ENCODE measurements around the gene DOP1B.

Gene DOP1B

GRCh38 chr21:36160850-36161178 is 4.2 kb downstream of the DOP1B start:
- no peak overlapping the region for H2AFZ ChIP-seq (ENCODE audit: low read length, unreplicated experiment)
- no peak overlapping the region for H3K27ac ChIP-seq (ENCODE audit: low read depth, low read length)
- H3K4me1 ChIP-seq (ENCODE audit: control insufficient read depth, insufficient read depth, low read length, unreplicated experiment): peaks cover 4% of the 10 kb centered on the region
- no peaks in the 10 kb centered on the region; the same call in 1 of the 2 replicates for H3K27me3 ChIP-seq (ENCODE audit: insufficient read depth, low read length)
- H3K4me3 ChIP-seq (ENCODE audit: low read depth, low read length): no peak overlapping the region
- H3K79me2 ChIP-seq (ENCODE audit: control insufficient read depth, insufficient read depth, low read length, unreplicated experiment): no peaks in the 10 kb centered on the region
- H3K36me3 ChIP-seq (ENCODE audit: insufficient read depth, low read length): no peaks in the 10 kb centered on the region

GRCh38 chr21:36162631-36163030 is 6.0 kb downstream of the DOP1B start:
- H3K4me1 ChIP-seq (ENCODE audit: control insufficient read depth, insufficient read depth, low read length, unreplicated experiment): no peaks in the 10 kb centered on the region
- no peak overlapping the region for H2AFZ ChIP-seq (ENCODE audit: low read length, unreplicated experiment)
- H3K4me3 ChIP-seq (ENCODE audit: low read depth, low read length): no peak overlapping the region
- H3K79me2 ChIP-seq (ENCODE audit: control insufficient read depth, insufficient read depth, low read length, unreplicated experiment): no peaks in the 10 kb centered on the region
- H3K27me3 ChIP-seq (ENCODE audit: insufficient read depth, low read length): no peaks in the 10 kb centered on the region
- H3K36me3 ChIP-seq (ENCODE audit: insufficient read depth, low read length): no peaks in the 10 kb centered on the region
- no peak overlapping the region for H3K27ac ChIP-seq (ENCODE audit: low read depth, low read length)

DNA sequence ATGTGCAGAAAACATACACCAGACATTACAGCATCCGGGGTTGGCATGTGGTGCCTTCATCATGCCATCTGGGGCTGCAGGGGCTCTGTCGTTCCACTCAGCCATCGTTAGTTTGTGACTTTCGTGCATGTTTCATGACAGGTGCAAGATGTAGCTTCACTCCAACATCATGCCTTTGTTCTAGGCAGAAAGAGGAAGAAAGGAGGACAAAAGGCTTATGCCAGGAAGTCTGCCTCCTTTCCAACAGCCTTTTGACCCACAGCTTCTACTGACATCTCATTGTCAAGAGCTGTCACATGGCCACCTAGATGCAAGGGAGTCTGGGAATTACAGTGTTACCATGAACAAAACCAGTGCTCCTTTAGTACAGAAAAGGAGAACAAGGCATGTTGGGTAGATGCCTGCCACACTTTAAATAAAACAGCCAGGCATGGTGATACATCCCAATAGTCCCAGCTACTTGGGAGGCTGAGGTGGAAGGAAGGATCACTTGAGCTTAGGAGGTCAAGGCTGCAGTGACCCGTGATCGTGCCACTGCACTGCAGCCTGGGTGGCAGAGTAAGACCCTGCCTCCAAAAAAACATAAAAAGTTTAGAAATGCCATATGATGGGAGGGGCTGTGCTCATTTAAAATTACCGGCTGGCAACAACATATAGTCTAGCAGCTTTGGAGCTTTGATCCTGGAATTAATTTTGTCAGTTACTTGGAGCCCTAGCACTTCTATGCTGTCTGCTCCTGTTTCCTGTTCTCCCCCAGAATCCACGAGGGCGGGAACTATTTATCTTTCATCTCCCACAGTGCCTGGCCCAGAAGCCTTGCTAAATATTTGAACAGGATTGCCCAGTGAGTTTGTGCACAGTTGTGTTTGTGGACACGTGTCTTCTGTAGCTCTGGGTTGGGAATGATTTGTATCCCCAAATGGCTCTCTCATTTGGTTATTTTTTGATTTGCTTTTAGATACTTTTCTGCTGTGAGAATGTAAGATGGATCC is 7.4 kb downstream of the DOP1B start:
- H3K79me2 ChIP-seq (ENCODE audit: control insufficient read depth, insufficient read depth, low read length, unreplicated experiment): no peaks in the 10 kb centered on the region
- H3K27me3 ChIP-seq (ENCODE audit: insufficient read depth, low read length): no peaks in the 10 kb centered on the region
- H3K36me3 ChIP-seq (ENCODE audit: insufficient read depth, low read length): no peaks in the 10 kb centered on the region
- H3K27ac ChIP-seq (ENCODE audit: low read depth, low read length): no peak overlapping the region
- no peak overlapping the region for H2AFZ ChIP-seq (ENCODE audit: low read length, unreplicated experiment)
- H3K4me3 ChIP-seq (ENCODE audit: low read depth, low read length): no peak overlapping the region
- no peaks in the 10 kb centered on the region for H3K4me1 ChIP-seq (ENCODE audit: control insufficient read depth, insufficient read depth, low read length, unreplicated experiment)

DNA sequence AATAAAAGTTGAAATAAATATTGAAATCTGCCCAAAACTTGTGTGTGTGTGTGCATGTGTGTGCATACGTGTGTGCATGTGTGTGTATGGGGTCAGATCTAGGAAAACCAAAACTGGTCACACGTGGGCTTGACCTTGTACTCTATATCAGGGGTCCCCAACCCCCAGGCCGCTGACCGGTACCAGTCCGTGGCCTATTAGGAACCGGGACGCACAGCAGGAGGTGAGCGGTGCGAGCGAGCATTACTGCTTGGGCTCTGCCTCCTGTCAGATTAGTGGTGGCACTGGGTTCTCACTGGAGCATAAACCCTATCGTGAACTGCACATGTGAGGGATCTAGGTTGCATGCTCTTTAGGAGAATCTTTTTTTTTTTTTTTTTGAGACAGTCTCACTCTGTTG is 8.7 kb downstream of the DOP1B start:
- Histone ChIP-seq H3K79me2 (ENCODE audit: control insufficient read depth, insufficient read depth, low read length, unreplicated experiment) (no peaks in the 10 kb centered on the region), H3K27ac (ENCODE audit: low read depth, low read length) (no peak overlapping the region), H3K4me1 (ENCODE audit: control insufficient read depth, insufficient read depth, low read length, unreplicated experiment) (no peaks in the 10 kb centered on the region), H3K36me3 (ENCODE audit: insufficient read depth, low read length) (no peaks in the 10 kb centered on the region), H2AFZ (ENCODE audit: low read length, unreplicated experiment) (no peak overlapping the region), H3K27me3 (ENCODE audit: insufficient read depth, low read length) (no peaks in the 10 kb centered on the region), H3K4me3 (ENCODE audit: low read depth, low read length) (no peak overlapping the region)

DNA sequence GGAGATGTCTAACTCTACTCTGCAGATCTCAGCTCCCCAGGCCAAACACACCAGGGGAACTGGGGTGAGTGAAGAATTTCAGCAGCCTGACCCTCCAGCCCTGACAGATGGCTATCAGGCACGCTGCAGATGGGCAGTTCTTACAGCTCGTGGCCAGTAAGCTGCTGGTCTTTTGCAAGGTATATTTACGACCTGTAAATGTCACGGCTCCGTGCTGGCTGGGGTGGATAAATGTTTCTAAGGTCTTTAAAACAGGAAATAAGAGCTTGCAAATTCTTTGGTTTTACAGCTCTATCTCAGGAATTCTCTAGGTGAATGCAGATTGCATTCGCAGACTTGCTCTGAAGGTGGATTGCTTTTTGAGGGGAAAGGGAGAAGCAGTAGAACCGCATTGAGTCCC is 10.1 kb downstream of the DOP1B start:
- no peaks in the 10 kb centered on the region for H3K79me2 ChIP-seq (ENCODE audit: control insufficient read depth, insufficient read depth, low read length, unreplicated experiment)
- no peak overlapping the region for H3K4me3 ChIP-seq (ENCODE audit: low read depth, low read length)
- no peaks in the 10 kb centered on the region for H3K27me3 ChIP-seq (ENCODE audit: insufficient read depth, low read length)
- no peaks in the 10 kb centered on the region for H3K36me3 ChIP-seq (ENCODE audit: insufficient read depth, low read length)
- no peaks in the 10 kb centered on the region for H3K4me1 ChIP-seq (ENCODE audit: control insufficient read depth, insufficient read depth, low read length, unreplicated experiment)
- no peak overlapping the region for H3K27ac ChIP-seq (ENCODE audit: low read depth, low read length)
- H2AFZ ChIP-seq (ENCODE audit: low read length, unreplicated experiment): no peak overlapping the region

GRCh38 chr21:36167541-36167940 is 10.9 kb downstream of the DOP1B start:
- Histone ChIP-seq H3K4me1 (ENCODE audit: control insufficient read depth, insufficient read depth, low read length, unreplicated experiment) (no peaks in the 10 kb centered on the region), H3K4me3 (ENCODE audit: low read depth, low read length) (no peak overlapping the region), H3K27me3 (ENCODE audit: insufficient read depth, low read length) (no peaks in the 10 kb centered on the region), H3K36me3 (ENCODE audit: insufficient read depth, low read length) (no peaks in the 10 kb centered on the region), H3K79me2 (ENCODE audit: control insufficient read depth, insufficient read depth, low read length, unreplicated experiment) (no peaks in the 10 kb centered on the region), H2AFZ (ENCODE audit: low read length, unreplicated experiment) (no peak overlapping the region), H3K27ac (ENCODE audit: low read depth, low read length) (no peak overlapping the region)

DNA sequence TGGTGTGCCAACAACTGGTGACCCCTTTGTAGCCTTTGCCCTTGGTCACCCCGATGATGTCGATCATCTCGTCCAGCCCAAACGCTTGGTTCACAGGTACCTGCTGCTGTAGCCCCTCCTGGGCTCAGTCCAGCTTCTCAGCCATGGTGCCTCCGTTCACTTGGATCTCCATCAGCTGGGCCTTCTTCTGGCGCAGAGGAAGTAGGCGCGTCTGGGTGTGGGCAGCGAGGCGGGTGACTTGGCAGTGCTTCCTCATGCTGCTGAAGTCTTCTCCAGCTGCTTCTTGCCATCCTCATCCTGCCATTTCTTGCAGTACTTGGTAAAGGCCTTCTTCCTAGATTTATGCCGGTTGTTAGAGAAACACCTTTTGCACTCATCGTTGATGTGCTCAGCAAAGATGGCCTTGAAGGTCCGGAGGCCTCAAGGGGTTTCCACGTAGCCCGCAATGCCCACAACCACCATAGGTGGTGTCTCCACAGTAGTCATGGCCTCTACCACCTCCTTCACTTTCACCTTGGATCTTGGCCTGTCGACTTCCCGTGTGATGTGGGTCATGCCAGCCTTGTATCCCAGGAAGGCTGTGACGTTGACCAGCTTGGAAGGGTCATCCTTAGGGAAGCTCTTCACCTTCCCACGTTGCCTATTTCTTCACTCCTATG is 13.0 kb downstream of the DOP1B start:
- no peaks in the 10 kb centered on the region for H3K36me3 ChIP-seq (ENCODE audit: insufficient read depth, low read length)
- no peaks in the 10 kb centered on the region for H3K4me1 ChIP-seq (ENCODE audit: control insufficient read depth, insufficient read depth, low read length, unreplicated experiment)
- H3K4me3 ChIP-seq (ENCODE audit: low read depth, low read length): no peak overlapping the region
- H3K79me2 ChIP-seq (ENCODE audit: control insufficient read depth, insufficient read depth, low read length, unreplicated experiment): no peaks in the 10 kb centered on the region
- H2AFZ ChIP-seq (ENCODE audit: low read length, unreplicated experiment): no peak overlapping the region
- no peaks in the 10 kb centered on the region for H3K27me3 ChIP-seq (ENCODE audit: insufficient read depth, low read length)
- H3K27ac ChIP-seq (ENCODE audit: low read depth, low read length): no peak overlapping the region

GRCh38 chr21:36170823-36171222 is 14.2 kb downstream of the DOP1B start:
- H3K36me3 ChIP-seq (ENCODE audit: insufficient read depth, low read length): no peaks in the 10 kb centered on the region
- no peaks in the 10 kb centered on the region for H3K4me1 ChIP-seq (ENCODE audit: control insufficient read depth, insufficient read depth, low read length, unreplicated experiment)
- no peak overlapping the region for H3K27ac ChIP-seq (ENCODE audit: low read depth, low read length)
- no peaks in the 10 kb centered on the region for H3K79me2 ChIP-seq (ENCODE audit: control insufficient read depth, insufficient read depth, low read length, unreplicated experiment)
- no peak overlapping the region for H3K4me3 ChIP-seq (ENCODE audit: low read depth, low read length)
- no peaks in the 10 kb centered on the region for H3K27me3 ChIP-seq (ENCODE audit: insufficient read depth, low read length)
- no peak overlapping the region for H2AFZ ChIP-seq (ENCODE audit: low read length, unreplicated experiment)

DNA sequence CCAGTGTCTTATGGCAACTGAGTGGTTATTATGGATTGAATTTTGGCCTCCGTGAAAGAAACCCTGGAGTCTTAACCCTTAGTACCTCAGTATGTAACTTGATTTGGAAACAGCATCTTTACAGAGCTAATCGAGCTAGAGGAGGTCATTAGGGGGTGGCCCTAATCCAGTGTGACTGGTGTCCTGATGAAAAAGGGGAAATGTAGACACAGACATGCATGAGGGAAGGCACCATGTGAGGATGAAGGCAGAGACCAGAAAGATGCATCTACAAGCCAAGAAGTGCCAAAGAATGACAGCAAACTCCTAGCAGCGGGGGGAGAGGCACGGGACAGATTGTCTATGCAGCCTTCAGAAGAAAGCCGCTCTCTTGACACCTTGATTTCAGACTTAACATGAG is 14.7 kb downstream of the DOP1B start:
- Histone ChIP-seq H3K4me1 (ENCODE audit: control insufficient read depth, insufficient read depth, low read length, unreplicated experiment) (no peaks in the 10 kb centered on the region), H3K36me3 (ENCODE audit: insufficient read depth, low read length) (no peaks in the 10 kb centered on the region), H2AFZ (ENCODE audit: low read length, unreplicated experiment) (no peak overlapping the region), H3K27me3 (ENCODE audit: insufficient read depth, low read length) (no peaks in the 10 kb centered on the region), H3K79me2 (ENCODE audit: control insufficient read depth, insufficient read depth, low read length, unreplicated experiment) (no peaks in the 10 kb centered on the region), H3K27ac (ENCODE audit: low read depth, low read length) (no peak overlapping the region), H3K4me3 (ENCODE audit: low read depth, low read length) (no peak overlapping the region)

- no peaks in the 10 kb centered on the region for H3K36me3 ChIP-seq (ENCODE audit: insufficient read depth, low read length)
- no peaks in the 10 kb centered on the region for H3K4me1 ChIP-seq (ENCODE audit: control insufficient read depth, insufficient read depth, low read length, unreplicated experiment)
- H3K79me2 ChIP-seq (ENCODE audit: control insufficient read depth, insufficient read depth, low read length, unreplicated experiment): no peaks in the 10 kb centered on the region
- no peak overlapping the region for H2AFZ ChIP-seq (ENCODE audit: low read length, unreplicated experiment)
- no peak overlapping the region for H3K27ac ChIP-seq (ENCODE audit: low read depth, low read length)
- H3K4me3 ChIP-seq (ENCODE audit: low read depth, low read length): no peak overlapping the region
- no peaks in the 10 kb centered on the region for H3K27me3 ChIP-seq (ENCODE audit: insufficient read depth, low read length)
Observed at GRCh38 chr21:36171741-36172331, 15.2 kb downstream of the DOP1B start.
